Body of pancreas (tissue), 4 donors: Measurements from ENCODE around the gene MRPL43. TPM values are rescaled to one million over a fixed set of nuclear protein-coding genes. Genes with fewer than 3 reads are reported as not detected.
"Not testable (repeated sequence)": the region's sequence is repeated elsewhere in the genome, so short reads cannot be mapped to it uniquely, and the experiment has no call there.

Experiments
- ATAC-seq: fragments of 150-250 bp; one replicate; pipeline ENCODE4 v1.9.1; 2016
- DNase-seq, 4 donors: peaks; one replicate each; pipeline ENCODE4 v3.0.0-alpha.2; 2019
- H3K27ac ChIP-seq, 4 donors: fragments of 200-600 bp; sonication (generic); 1 replicate in 3 of 4; 2 replicates in 1 of 4; pipeline versions ENCODE4 v1.5.1 to v1.6.1; 2016 to 2019; ENCODE audit warnings: mild to moderate bottlenecking in 1 of 4, mixed read lengths in 1 of 4, moderate library complexity in 1 of 4
- H3K27me3 ChIP-seq, 2 donors: fragments of 200-600 bp; sonication (generic); one replicate each; pipeline ENCODE4 v1.6.0; 2016; ENCODE audit warnings: mild to moderate bottlenecking in 1 of 2
- H3K36me3 ChIP-seq, 2 donors: fragments of 200-600 bp; sonication (generic); replicated peaks in 1 of 2; 2 replicates each; pipeline ENCODE4 v1.5.1; 2016; ENCODE audit warnings: low read depth in 2 of 2; ENCODE audit not compliant: insufficient read depth in 1 of 2
- H3K4me1 ChIP-seq: fragments of 200-600 bp; sonication (generic); one replicate; pipeline ENCODE4 v1.6.0; 2016
- H3K4me3 ChIP-seq, 2 donors: fragments of 200-600 bp; sonication (generic); 1 replicate in 1 of 2; 2 replicates in 1 of 2; pipeline ENCODE4 v1.5.1; 2016 to 2019
- H3K9me3 ChIP-seq, 3 donors: fragments of 200-600 bp; sonication (generic); 1 replicate in 2 of 3; 2 replicates in 1 of 3; pipeline ENCODE4 v1.5.1; 2016
- POLR2A ChIP-seq, 3 donors: fragments of 450-650 bp; IDR thresholded peaks; one replicate each; pipeline ENCODE4 v1.6.1; 2016; ENCODE audit warnings: antibody characterized with exemption in 3 of 3, mild to moderate bottlenecking in 2 of 3
- WGBS, 2 donors: methylation state at CpG; one replicate each; pipeline ENCODE4 v1.1.5; 2017; 5-methylcytosine and 5-hydroxymethylcytosine counted together
- intact Hi-C: fragments of 100-400 bp; cut with DNase I; formaldehyde crosslinking; loops from one replicate; pipeline ENCODE4 v1.15.1; 2023
- total RNA-seq, 2 donors: library from RNA; depleted of rRNA; stranded (reverse); fragments of >200 nt; gene quantifications; one replicate each; pipeline ENCODE4 v1.1.0, GENCODE V29; 2016
- TF ChIP-seq, protein P1 (sequence below), 7 experiments: fragments of 450-650 bp in 4 of 7; fragments of 200-600 bp in 3 of 7; sonication (generic) in 3 of 7; IDR thresholded peaks; one replicate each; pipeline ENCODE4 v1.5.1; 2016 to 2019; ENCODE audit warnings: antibody characterized with exemption in 7 of 7

The MRPL43 gene
- total RNA-seq, result 10 to 100 TPM; 53.7 to 90.5 TPM

DNA sequence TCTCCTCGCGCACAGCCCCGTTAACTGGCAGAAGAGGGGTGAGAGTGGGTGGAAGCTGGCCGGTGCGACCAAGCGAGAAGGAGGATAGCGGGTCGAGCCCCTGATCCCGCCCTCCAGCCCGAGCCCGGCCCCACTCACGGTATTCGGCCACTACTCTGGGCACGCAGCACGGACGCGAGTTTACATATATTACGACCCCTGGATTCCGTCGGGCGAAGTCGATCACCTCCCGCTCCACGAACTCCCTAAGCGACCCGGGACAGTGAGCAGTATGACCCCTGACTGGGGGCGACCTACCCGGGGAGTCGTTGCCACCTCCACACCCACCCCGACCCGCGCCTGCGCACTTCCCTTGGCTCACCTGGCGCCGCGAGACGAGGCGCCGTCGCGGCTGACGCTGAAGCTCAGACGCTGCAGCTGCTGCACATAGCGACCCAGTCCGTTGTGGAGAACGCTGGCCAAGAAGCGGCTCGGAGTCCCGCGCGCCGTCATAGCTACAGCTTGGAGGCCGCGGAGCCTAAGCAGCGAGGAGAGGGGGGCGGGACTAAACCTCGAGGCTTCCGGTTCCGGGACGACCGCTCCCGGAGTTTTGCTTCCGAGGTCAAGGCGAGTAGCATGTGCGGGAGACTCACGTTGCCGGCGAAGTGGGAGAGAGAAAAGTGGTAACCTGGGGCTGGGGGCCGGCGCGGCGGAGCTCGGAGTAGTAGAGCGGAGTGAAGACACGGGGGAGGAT, at the start of gene MRPL43, which contains the start of gene TWNK:
MRPL43 (minus strand) TSS at position 546 of the 733 bp plus-strand sequence; CDS start at position 492, 54 bp downstream.
TWNK (plus strand) TSS at position 592 of the 733 bp plus-strand sequence. CDS start 668 bp downstream, outside the sequence.
- no peaks in the 10 kb centered on the region for H3K9me3 ChIP-seq
- DNase-seq (peak; percentile 83 to 87 (median 86)), ATAC-seq (peak; percentile 86)
- peaks cover 0 to 7% of the 10 kb centered on the region in 2 donors for H3K36me3 ChIP-seq
- intact Hi-C loops, result no loop called here
- H3K4me3 ChIP-seq, result peak within 1 kb of the TSS; percentile 46 to 95
- H3K27ac ChIP-seq, result peak within 1 kb of the TSS; percentile 49 to 88 (median 70)
- peak; percentile 23 to 71 (median 61) for TF ChIP-seq POLR2A (IDR thresholded peaks at IDR 0.05)
- TF ChIP-seq, protein P1, sequence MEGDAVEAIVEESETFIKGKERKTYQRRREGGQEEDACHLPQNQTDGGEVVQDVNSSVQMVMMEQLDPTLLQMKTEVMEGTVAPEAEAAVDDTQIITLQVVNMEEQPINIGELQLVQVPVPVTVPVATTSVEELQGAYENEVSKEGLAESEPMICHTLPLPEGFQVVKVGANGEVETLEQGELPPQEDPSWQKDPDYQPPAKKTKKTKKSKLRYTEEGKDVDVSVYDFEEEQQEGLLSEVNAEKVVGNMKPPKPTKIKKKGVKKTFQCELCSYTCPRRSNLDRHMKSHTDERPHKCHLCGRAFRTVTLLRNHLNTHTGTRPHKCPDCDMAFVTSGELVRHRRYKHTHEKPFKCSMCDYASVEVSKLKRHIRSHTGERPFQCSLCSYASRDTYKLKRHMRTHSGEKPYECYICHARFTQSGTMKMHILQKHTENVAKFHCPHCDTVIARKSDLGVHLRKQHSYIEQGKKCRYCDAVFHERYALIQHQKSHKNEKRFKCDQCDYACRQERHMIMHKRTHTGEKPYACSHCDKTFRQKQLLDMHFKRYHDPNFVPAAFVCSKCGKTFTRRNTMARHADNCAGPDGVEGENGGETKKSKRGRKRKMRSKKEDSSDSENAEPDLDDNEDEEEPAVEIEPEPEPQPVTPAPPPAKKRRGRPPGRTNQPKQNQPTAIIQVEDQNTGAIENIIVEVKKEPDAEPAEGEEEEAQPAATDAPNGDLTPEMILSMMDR (IDR thresholded peaks at IDR 0.05), result no peak
- H3K4me1 ChIP-seq, result peaks cover 50% of the 10 kb centered on the region
- 0 to 1% methylated on average over 34 to 71 of the region's 75 CpGs for WGBS, 2 donors
- H3K27me3 ChIP-seq, result no peaks in the 10 kb centered on the region

- WGBS, 2 donors, result 73 to 88% methylated on average over 1 to 7 of the region's 7 CpGs
- TF ChIP-seq, protein P1 (IDR thresholded peaks at IDR 0.05), result no peak
- DNase-seq (no peak), ATAC-seq (no peak)
- no peak overlapping the region for H3K4me3 ChIP-seq
- no peak overlapping the region for H3K27ac ChIP-seq
- H3K9me3 ChIP-seq, result no peaks in the 10 kb centered on the region
- H3K27me3 ChIP-seq, result no peaks in the 10 kb centered on the region
- intact Hi-C loops, result no loop called here
- peaks cover 26% of the 10 kb centered on the region for H3K4me1 ChIP-seq
- peaks cover 0 to 8% of the 10 kb centered on the region in 2 donors for H3K36me3 ChIP-seq
These were observed 49.4 kb upstream of the MRPL43 start for GRCh38 chr10:101036726-101037125.

DNA sequence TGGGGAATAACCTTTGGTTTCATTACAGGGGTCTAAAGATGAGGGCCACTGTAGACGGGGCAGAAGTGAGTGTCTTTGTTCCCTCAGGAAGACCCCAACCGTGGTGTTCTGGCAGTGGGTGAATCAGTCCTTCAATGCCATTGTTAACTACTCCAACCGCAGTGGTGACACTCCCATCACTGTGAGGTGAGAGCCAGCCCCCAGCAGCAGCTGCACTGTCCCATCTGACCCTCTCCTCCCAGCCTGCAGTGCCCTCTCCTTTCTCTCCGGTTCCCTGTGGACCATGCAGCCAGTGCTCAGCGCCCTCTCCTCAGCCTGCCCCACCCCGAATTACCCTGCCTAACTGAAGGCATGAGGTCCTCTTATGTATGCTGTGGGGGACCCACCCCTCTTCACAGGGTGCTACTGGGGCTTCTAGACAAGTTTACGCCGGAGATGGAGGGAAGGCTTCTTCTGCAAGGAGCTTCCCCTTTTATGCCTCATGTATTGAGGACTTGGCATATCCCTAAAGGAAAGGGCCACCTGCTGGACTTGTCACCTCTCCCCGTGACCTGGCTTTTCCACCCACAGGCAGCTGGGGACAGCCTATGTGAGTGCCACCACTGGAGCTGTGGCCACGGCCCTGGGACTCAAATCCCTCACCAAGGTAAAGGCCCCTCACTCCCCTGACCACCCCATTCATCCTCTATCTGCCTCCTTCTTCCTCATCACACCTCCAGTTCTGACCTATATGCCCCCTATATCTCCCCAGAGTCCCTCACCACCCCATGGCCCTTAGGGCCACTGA, 48.8 kb upstream of the MRPL43 start:
- TF ChIP-seq, protein P1 (IDR thresholded peaks at IDR 0.05), result no peak
- no peak for TF ChIP-seq POLR2A (IDR thresholded peaks at IDR 0.05)
- Histone ChIP-seq H3K4me3 (no peak overlapping the region), H3K9me3 (no peaks in the 10 kb centered on the region), H3K27ac (no peak overlapping the region), H3K4me1 (peaks cover 26% of the 10 kb centered on the region), H3K27me3 (no peaks in the 10 kb centered on the region), H3K36me3 (peaks cover 0 to 8% of the 10 kb centered on the region in 2 donors)
- no peak for ATAC-seq
- intact Hi-C loops, result no loop called here
- 78 to 83% methylated on average over 9 of the region's 10 CpGs for WGBS, 2 donors
- DNase-seq, result no peak

DNA sequence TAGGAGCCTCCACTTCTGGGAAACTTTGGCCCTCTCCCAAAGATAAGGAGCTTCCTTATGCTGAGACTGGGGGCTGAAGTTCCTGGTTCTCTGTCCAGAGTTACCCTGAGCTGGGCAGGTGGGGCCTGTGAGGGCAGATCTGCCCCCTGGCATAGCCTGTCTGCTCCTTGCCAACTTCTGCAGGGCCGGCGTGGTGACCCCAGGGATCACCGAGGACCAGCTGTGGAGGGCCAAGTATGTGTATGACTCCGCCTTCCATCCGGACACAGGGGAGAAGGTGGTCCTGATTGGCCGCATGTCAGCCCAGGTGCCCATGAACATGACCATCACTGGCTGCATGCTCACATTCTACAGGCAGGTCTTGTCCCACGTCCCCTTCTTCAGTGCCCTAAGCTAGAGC, 48.0 kb upstream of the MRPL43 start:
- Histone ChIP-seq H3K4me1 (peaks cover 32% of the 10 kb centered on the region), H3K4me3 (no peak overlapping the region), H3K27ac (no peak overlapping the region), H3K36me3 (peaks cover 0 to 8% of the 10 kb centered on the region in 2 donors), H3K9me3 (no peaks in the 10 kb centered on the region), H3K27me3 (no peaks in the 10 kb centered on the region)
- no peak for ATAC-seq
- intact Hi-C loops, result no loop called here
- TF ChIP-seq, protein P1 (IDR thresholded peaks at IDR 0.05), result no peak
- no peak for TF ChIP-seq POLR2A (IDR thresholded peaks at IDR 0.05)
- 60 to 94% methylated on average over 1 to 7 of the region's 7 CpGs for WGBS, 2 donors
- no peak for DNase-seq

- ATAC-seq, DNase-seq, H3K27me3 ChIP-seq, H3K27ac ChIP-seq, intact Hi-C loops, H3K36me3 ChIP-seq, H3K9me3 ChIP-seq, H3K4me3 ChIP-seq: not testable (repeated sequence)
- H3K4me1 ChIP-seq, result peaks cover 35% of the 10 kb centered on the region
- WGBS, 2 donors, result 81 to 90% methylated on average over 4 of the region's 4 CpGs
These were observed 47.1 kb upstream of the MRPL43 start for GRCh38 chr10:101034404-101034803.
